ENCODE measurements around the gene INO80C.

- TF ChIP-seq, protein P1, sequence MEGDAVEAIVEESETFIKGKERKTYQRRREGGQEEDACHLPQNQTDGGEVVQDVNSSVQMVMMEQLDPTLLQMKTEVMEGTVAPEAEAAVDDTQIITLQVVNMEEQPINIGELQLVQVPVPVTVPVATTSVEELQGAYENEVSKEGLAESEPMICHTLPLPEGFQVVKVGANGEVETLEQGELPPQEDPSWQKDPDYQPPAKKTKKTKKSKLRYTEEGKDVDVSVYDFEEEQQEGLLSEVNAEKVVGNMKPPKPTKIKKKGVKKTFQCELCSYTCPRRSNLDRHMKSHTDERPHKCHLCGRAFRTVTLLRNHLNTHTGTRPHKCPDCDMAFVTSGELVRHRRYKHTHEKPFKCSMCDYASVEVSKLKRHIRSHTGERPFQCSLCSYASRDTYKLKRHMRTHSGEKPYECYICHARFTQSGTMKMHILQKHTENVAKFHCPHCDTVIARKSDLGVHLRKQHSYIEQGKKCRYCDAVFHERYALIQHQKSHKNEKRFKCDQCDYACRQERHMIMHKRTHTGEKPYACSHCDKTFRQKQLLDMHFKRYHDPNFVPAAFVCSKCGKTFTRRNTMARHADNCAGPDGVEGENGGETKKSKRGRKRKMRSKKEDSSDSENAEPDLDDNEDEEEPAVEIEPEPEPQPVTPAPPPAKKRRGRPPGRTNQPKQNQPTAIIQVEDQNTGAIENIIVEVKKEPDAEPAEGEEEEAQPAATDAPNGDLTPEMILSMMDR (IDR thresholded peaks at IDR 0.05 in 4 of 5, conservative IDR thresholded peaks at IDR 0.05 in 1 of 5) = no peak
- no peak for TF ChIP-seq POLR2A (IDR thresholded peaks at IDR 0.05)
These were observed 54.3 kb downstream of the INO80C start for GRCh38 chr18:35443434-35443833.

Data from gastrocnemius medialis (tissue), 4 donors.